BLaER1 treated with 17β-estradiol and CSF1 and Interleukin-3, amounts not matched to agents 10 nM and 100 nM (cell line): ENCODE measurements around the gene HES2.
A peak's percentile ranks its signal among the peaks of the same experiment; 100 is the strongest.
"Not testable (repeated sequence)": the region's sequence is repeated elsewhere in the genome, so short reads cannot be mapped to it uniquely, and the experiment has no call there.

Experiments used
- H3K27ac ChIP-seq, 11 experiments: shearing (Covaris generic); formaldehyde crosslinking; 2 replicates each; pipeline ENCODE4 v1.8.1; 2022
- H3K27me3 ChIP-seq, 11 experiments: shearing (Covaris generic); formaldehyde crosslinking; 2 replicates each; pipeline ENCODE4 v1.8.1; 2022
- H3K36me3 ChIP-seq, 11 experiments: shearing (Covaris generic); formaldehyde crosslinking; 2 replicates each; pipeline ENCODE4 v1.8.1; 2022
- H3K4me1 ChIP-seq, 10 experiments: shearing (Covaris generic); formaldehyde crosslinking; 2 replicates each; pipeline ENCODE4 v1.8.1; 2022
- H3K4me2 ChIP-seq, 11 experiments: shearing (Covaris generic); formaldehyde crosslinking; 2 replicates each; pipeline ENCODE4 v1.8.1; 2022
- H3K4me3 ChIP-seq, 10 experiments: shearing (Covaris generic); formaldehyde crosslinking; 2 replicates each; pipeline ENCODE4 v1.8.1; 2022
- H3K9ac ChIP-seq, 11 experiments: shearing (Covaris generic); formaldehyde crosslinking; 2 replicates each; pipeline ENCODE4 v1.8.1; 2022
- H3K9me3 ChIP-seq, 11 experiments: shearing (Covaris generic); formaldehyde crosslinking; replicated peaks in 1 of 11; 2 replicates each; pipeline ENCODE4 v1.8.1; 2022
- H4K20me1 ChIP-seq, 11 experiments: shearing (Covaris generic); formaldehyde crosslinking; 2 replicates each; pipeline ENCODE4 v1.8.1; 2022
- Cebpa-rat ChIP-seq, 11 experiments: shearing (Covaris generic); IDR thresholded peaks; 2 replicates each; pipeline ENCODE4 v1.8.1; 2022

HES2 gene

GRCh38 chr1:6444377-6444776 is 24.7 kb upstream of the HES2 start:
- no peak overlapping the region for H3K27ac ChIP-seq
- H4K20me1 ChIP-seq: peaks cover 0 to 69% (median 30%) of the 10 kb centered on the region in 11 experiments; a peak in 17 of 22 replicates
- no peak for TF ChIP-seq Cebpa-rat (IDR thresholded peaks at IDR 0.05)
- no peaks in the 10 kb centered on the region for H3K36me3 ChIP-seq
- no peaks in the 10 kb centered on the region for H3K9me3 ChIP-seq
- H3K27me3 ChIP-seq: peaks cover 81 to 96% (median 88%) of the 10 kb centered on the region in 11 experiments
- no peak overlapping the region for H3K4me3 ChIP-seq
- H3K4me2 ChIP-seq: no peak overlapping the region
- H3K9ac ChIP-seq: no peak overlapping the region
- H3K4me1 ChIP-seq: peaks cover 31 to 48% (median 35%) of the 10 kb centered on the region in 10 experiments

- H4K20me1 ChIP-seq: peaks cover 0 to 65% (median 23%) of the 10 kb centered on the region in 11 experiments; a peak in 17 of 22 replicates
- H3K27me3 ChIP-seq: peaks cover 74 to 91% (median 79%) of the 10 kb centered on the region in 11 experiments
- no peak overlapping the region for H3K9ac ChIP-seq
- TF ChIP-seq Cebpa-rat (IDR thresholded peaks at IDR 0.05): no peak
- H3K9me3 ChIP-seq: no peaks in the 10 kb centered on the region
- no peaks in the 10 kb centered on the region for H3K36me3 ChIP-seq
- H3K4me3 ChIP-seq: no peak overlapping the region
- peaks cover 34 to 52% (median 41%) of the 10 kb centered on the region in 10 experiments for H3K4me1 ChIP-seq
- no peak overlapping the region for H3K27ac ChIP-seq
- H3K4me2 ChIP-seq: peak overlapping the region in 4 of 11 experiments; percentile 34 to 40 (median 38); a peak in 6 of 22 replicates
Observed at GRCh38 chr1:6443339-6444115, 23.8 kb upstream of the HES2 start.

- H3K9ac ChIP-seq: no peak overlapping the region
- H3K36me3 ChIP-seq: no peaks in the 10 kb centered on the region
- peaks cover 0 to 50% (median 3%) of the 10 kb centered on the region in 11 experiments; a peak in 12 of 22 replicates for H4K20me1 ChIP-seq
- peaks cover 18 to 48% (median 30%) of the 10 kb centered on the region in 10 experiments for H3K4me1 ChIP-seq
- H3K27me3 ChIP-seq: peaks cover 55 to 71% (median 60%) of the 10 kb centered on the region in 11 experiments
- H3K4me2 ChIP-seq: no peak overlapping the region
- no peak for TF ChIP-seq Cebpa-rat (IDR thresholded peaks at IDR 0.05)
- H3K4me3 ChIP-seq: no peak overlapping the region
- no peak overlapping the region for H3K27ac ChIP-seq
- H3K9me3 ChIP-seq: no peaks in the 10 kb centered on the region
Observed at GRCh38 chr1:6441586-6441985, 21.9 kb upstream of the HES2 start.

- peaks cover 18 to 46% (median 30%) of the 10 kb centered on the region in 10 experiments for H3K4me1 ChIP-seq
- H3K27ac ChIP-seq: 0 out of 22 replicates have a peak overlapping the region, but pooled peaks of 1 of the 11 experiments have one; percentile 15
- H3K4me3 ChIP-seq: peak overlapping the region in 8 of 10 experiments; percentile 38 to 62 (median 48); a peak in 12 of 20 replicates
- peak overlapping the region in 5 of 11 experiments; percentile 2 to 36 (median 22); a peak in 5 of 22 replicates for H3K9ac ChIP-seq
- H3K9me3 ChIP-seq: no peaks in the 10 kb centered on the region
- no peak for TF ChIP-seq Cebpa-rat (IDR thresholded peaks at IDR 0.05)
- peak overlapping the region; percentile 68 to 86 (median 82) for H3K4me2 ChIP-seq
- H3K27me3 ChIP-seq: peaks cover 46 to 61% (median 50%) of the 10 kb centered on the region in 11 experiments
- H3K36me3 ChIP-seq: no peaks in the 10 kb centered on the region
- H4K20me1 ChIP-seq: peaks cover 0 to 52% (median 0%) of the 10 kb centered on the region in 11 experiments; a peak in 10 of 22 replicates
Observed at GRCh38 chr1:6440198-6441126, 20.7 kb upstream of the HES2 start.

- TF ChIP-seq Cebpa-rat (IDR thresholded peaks at IDR 0.05): no peak
- peak overlapping the region in 1 of 11 experiments; percentile 50; a peak in 1 of 22 replicates for H3K9ac ChIP-seq
- H3K27me3 ChIP-seq: peaks cover 23 to 44% (median 26%) of the 10 kb centered on the region in 11 experiments
Observed at GRCh38 chr1:6438047-6438525, 18.4 kb upstream of the HES2 start.

GRCh38 chr1:6437012-6437700 is 17.4 kb upstream of the HES2 start:
- peaks cover 16 to 34% (median 17%) of the 10 kb centered on the region in 11 experiments for H3K27me3 ChIP-seq
- not testable (repeated sequence) for H3K9me3 ChIP-seq, H3K27ac ChIP-seq, H3K36me3 ChIP-seq, H3K4me3 ChIP-seq, H3K9ac ChIP-seq
- peaks cover 0 to 47% (median 0%) of the 10 kb centered on the region in 11 experiments; a peak in 8 of 22 replicates for H4K20me1 ChIP-seq
- H3K4me1 ChIP-seq: peaks cover 18 to 52% (median 38%) of the 10 kb centered on the region in 10 experiments
- peak overlapping the region in 3 of 11 experiments; percentile 24 to 84 (median 25); a peak in 3 of 22 replicates for H3K4me2 ChIP-seq

More at GRCh38 chr1:6438047-6438525, 18.4 kb upstream of the HES2 start:
- Histone ChIP-seq H3K27ac (no peak overlapping the region), H3K36me3 (no peaks in the 10 kb centered on the region), H3K4me2 (peak overlapping the region in 9 of 11 experiments; percentile 65 to 85 (median 82); a peak in 17 of 22 replicates), H3K9me3 (no peaks in the 10 kb centered on the region), H3K4me1 (peaks cover 18 to 53% (median 38%) of the 10 kb centered on the region in 10 experiments), H4K20me1 (peaks cover 0 to 51% (median 0%) of the 10 kb centered on the region in 11 experiments; a peak in 9 of 22 replicates), H3K4me3 (no peak overlapping the region)

GRCh38 chr1:6436277-6436676 is 16.6 kb upstream of the HES2 start:
- H4K20me1 ChIP-seq: peaks cover 0 to 38% (median 0%) of the 10 kb centered on the region in 11 experiments; a peak in 7 of 22 replicates
- peaks cover 7 to 26% (median 8%) of the 10 kb centered on the region in 11 experiments for H3K27me3 ChIP-seq
- H3K36me3 ChIP-seq, H3K9me3 ChIP-seq, H3K9ac ChIP-seq, H3K4me3 ChIP-seq, H3K27ac ChIP-seq, H3K4me2 ChIP-seq: not testable (repeated sequence)
- peaks cover 18 to 52% (median 38%) of the 10 kb centered on the region in 10 experiments for H3K4me1 ChIP-seq

GRCh38 chr1:6435547-6435946 is 15.8 kb upstream of the HES2 start:
- no peaks in the 10 kb centered on the region for H3K36me3 ChIP-seq
- H3K4me3 ChIP-seq: no peak overlapping the region
- peaks cover 18 to 49% (median 33%) of the 10 kb centered on the region in 10 experiments for H3K4me1 ChIP-seq
- peaks cover under 1 to 22% (median under 1%) of the 10 kb centered on the region in 11 experiments; a peak in 16 of 22 replicates for H3K27me3 ChIP-seq
- H3K9me3 ChIP-seq: no peaks in the 10 kb centered on the region
- no peak for TF ChIP-seq Cebpa-rat (IDR thresholded peaks at IDR 0.05)
- peaks cover 0 to 38% (median 0%) of the 10 kb centered on the region in 11 experiments; a peak in 8 of 22 replicates for H4K20me1 ChIP-seq
- H3K4me2 ChIP-seq: no peak overlapping the region
- H3K9ac ChIP-seq: no peak overlapping the region
- no peak overlapping the region for H3K27ac ChIP-seq
